Right cardiac atrium (tissue), 5 donors: ENCODE measurements around the gene TRIO. TPM values are rescaled to one million over a fixed set of nuclear protein-coding genes. Genes with fewer than 3 reads are reported as not detected.
A peak's percentile ranks its signal among the peaks of the same experiment; 100 is the strongest.

Experiments
- ATAC-seq, 2 donors: fragments of 200-7000 bp; cut with Tn5 transposase; one replicate each; pipeline versions ENCODE4 v1.8.0 to v1.9.1; 2020; ENCODE audit warnings: moderate library complexity in 2 of 2, mild to moderate bottlenecking in 1 of 2
- DNase-seq, 3 donors: peaks; one replicate each; pipeline ENCODE4 v3.0.0-alpha.2; 2020
- H3K27ac ChIP-seq: one replicate; pipeline ENCODE4 v1.5.1; 2013; ENCODE audit warnings: mild to moderate bottlenecking, low read length, control low read depth, moderate library complexity
- H3K27me3 ChIP-seq: one replicate; pipeline ENCODE4 v1.6.1; 2013; ENCODE audit not compliant: control insufficient read depth, insufficient read depth
- H3K4me1 ChIP-seq: one replicate; pipeline ENCODE4 v1.6.1; 2013; ENCODE audit warnings: low read length; ENCODE audit not compliant: control insufficient read depth, insufficient read depth
- H3K4me3 ChIP-seq: one replicate; pipeline ENCODE4 v1.5.1; 2013; ENCODE audit warnings: low read length, control low read depth
- H3K9me3 ChIP-seq: one replicate; pipeline ENCODE4 v1.6.1; 2013; ENCODE audit warnings: low read length; ENCODE audit not compliant: control insufficient read depth
- WGBS: extraction: QIAGEN DNeasy Blood & Tissue Kit; methylation state at CpG from one replicate; pipeline ENCODE4 v1.1.7; 2013; 5-methylcytosine and 5-hydroxymethylcytosine counted together
- intact Hi-C, 4 donors: fragments of 100-400 bp; cut with DNase I; formaldehyde crosslinking; loops; one replicate each; pipeline versions ENCODE4 v1.11.0 to v1.14.0; 2022 to 2023
- polyA plus RNA-seq: library from polyadenylated mRNA; stranded (reverse); fragments of 200-250 nt; gene quantifications from one replicate; pipeline ENCODE4 v1.2.3, GENCODE V29; 2013
- total RNA-seq, 4 donors: library from RNA; stranded (reverse); fragmentation: NEBNext Ultra II Directional; extraction: Animal tissue kit (Norgen Biotek cat#: 25700); gene quantifications; one replicate each; pipeline ENCODE4 v1.2.1, GENCODE V29; 2021
- donor health status: healthy with polysubstance abuse.
- donor health status: DM: no; HTN: yes; CAD: no.
- donor health status: DM: no; HTN: no; CAD: no.
- donor health status: DM: no; HTN: yes; CAD: no; lungs with severe emphysema.
- donor health status: DM: yes; HTN: yes; CAD: no.

The TRIO gene
- total and polyA plus RNA-seq, 5 donors, result 31.3 to 66.0 (median 54.1) TPM

- ATAC-seq, result no peak
- no peak for DNase-seq
- Histone ChIP-seq H3K27ac (no peak overlapping the region), H3K27me3 (no peaks in the 10 kb centered on the region), H3K4me1 (peaks cover 13% of the 10 kb centered on the region), H3K9me3 (no peaks in the 10 kb centered on the region), H3K4me3 (no peak overlapping the region)
- intact Hi-C loops, result no loop called here
- WGBS, result 55% methylated on average over 4 of the region's 4 CpGs
Measured at GRCh38 chr5:14210729-14211128, 67.6 kb downstream of the TRIO start.

- 84% methylated on average over 5 of the region's 5 CpGs for WGBS
- DNase-seq (no peak), ATAC-seq (no peak)
- intact Hi-C loops, result no loop called here
- Histone ChIP-seq H3K9me3 (no peaks in the 10 kb centered on the region), H3K4me3 (no peak overlapping the region), H3K4me1 (peaks cover 17% of the 10 kb centered on the region), H3K27me3 (no peaks in the 10 kb centered on the region), H3K27ac (no peak overlapping the region)
Measured at GRCh38 chr5:14211818-14212803, 69.0 kb downstream of the TRIO start.

- Histone ChIP-seq H3K4me1 (peaks cover 13% of the 10 kb centered on the region), H3K4me3 (no peak overlapping the region), H3K27ac (no peak overlapping the region), H3K27me3 (no peaks in the 10 kb centered on the region), H3K9me3 (no peaks in the 10 kb centered on the region)
- intact Hi-C loops, result no loop called here
- DNase-seq, result no peak
- ATAC-seq, result no peak
- 64% methylated on average over 4 of the region's 4 CpGs for WGBS
Measured at GRCh38 chr5:14212838-14213237, 69.7 kb downstream of the TRIO start.

GRCh38 chr5:14213253-14213652, 70.1 kb downstream of the TRIO start:
- peaks cover 13% of the 10 kb centered on the region for H3K4me1 ChIP-seq
- no peak for ATAC-seq
- intact Hi-C loops, result no loop called here

GRCh38 chr5:14213813-14214585, 70.9 kb downstream of the TRIO start:
- intact Hi-C loops, result no loop called here
- H3K27me3 ChIP-seq, result no peaks in the 10 kb centered on the region
- H3K27ac ChIP-seq, result no peak overlapping the region
- H3K4me1 ChIP-seq, result peaks cover 19% of the 10 kb centered on the region
- 86% methylated on average over 6 of the region's 6 CpGs for WGBS
- DNase-seq (no peak), ATAC-seq (no peak)
- no peak overlapping the region for H3K4me3 ChIP-seq
- no peaks in the 10 kb centered on the region for H3K9me3 ChIP-seq

More at GRCh38 chr5:14213253-14213652, 70.1 kb downstream of the TRIO start:
- WGBS, result 95% methylated on average over 1 of the region's 1 CpG
- Histone ChIP-seq H3K4me3 (no peak overlapping the region), H3K27ac (no peak overlapping the region), H3K27me3 (no peaks in the 10 kb centered on the region), H3K9me3 (no peaks in the 10 kb centered on the region)
- no peak for DNase-seq

- Histone ChIP-seq H3K27me3 (no peaks in the 10 kb centered on the region), H3K27ac (no peak overlapping the region), H3K4me3 (no peak overlapping the region), H3K9me3 (no peaks in the 10 kb centered on the region), H3K4me1 (peaks cover 27% of the 10 kb centered on the region)
- ATAC-seq (no peak), DNase-seq (no peak)
- intact Hi-C loops, result no loop called here
- WGBS, result 92% methylated on average over 6 of the region's 6 CpGs
Measured at GRCh38 chr5:14215901-14216300, 72.8 kb downstream of the TRIO start.

GRCh38 chr5:14216372-14216771, 73.2 kb downstream of the TRIO start:
- H3K4me1 ChIP-seq, result peaks cover 28% of the 10 kb centered on the region
- 97% methylated on average over 2 of the region's 2 CpGs for WGBS
- DNase-seq (no peak), ATAC-seq (no peak)
- intact Hi-C loops, result no loop called here
- H3K4me3 ChIP-seq, result no peak overlapping the region
- no peaks in the 10 kb centered on the region for H3K9me3 ChIP-seq
- H3K27me3 ChIP-seq, result no peaks in the 10 kb centered on the region
- H3K27ac ChIP-seq, result no peak overlapping the region

GRCh38 chr5:14216902-14217301, 73.8 kb downstream of the TRIO start:
- intact Hi-C loops, result no loop called here
- ATAC-seq (peak; percentile 15 to 19), DNase-seq (no peak)
- WGBS, result 80% methylated on average over 7 of the region's 7 CpGs
- Histone ChIP-seq H3K4me1 (peaks cover 33% of the 10 kb centered on the region), H3K9me3 (no peaks in the 10 kb centered on the region), H3K4me3 (no peak overlapping the region), H3K27ac (no peak overlapping the region), H3K27me3 (no peaks in the 10 kb centered on the region)

- Histone ChIP-seq H3K9me3 (no peaks in the 10 kb centered on the region), H3K4me3 (no peak overlapping the region), H3K27me3 (no peaks in the 10 kb centered on the region), H3K27ac (no peak overlapping the region), H3K4me1 (peaks cover 29% of the 10 kb centered on the region)
- ATAC-seq, result peak; percentile 40 to 69
- WGBS, result 67% methylated on average over 4 of the region's 4 CpGs
- DNase-seq, result peak in 1 of 3 donors; percentile 53
- intact Hi-C loops, result no loop called here
Measured at GRCh38 chr5:14217587-14217986, 74.4 kb downstream of the TRIO start.

GRCh38 chr5:14218011-14218410, 74.9 kb downstream of the TRIO start:
- Histone ChIP-seq H3K27me3 (no peaks in the 10 kb centered on the region), H3K27ac (no peak overlapping the region), H3K4me3 (no peak overlapping the region), H3K9me3 (no peaks in the 10 kb centered on the region), H3K4me1 (peaks cover 29% of the 10 kb centered on the region)
- DNase-seq, result no peak
- no peak for ATAC-seq
- intact Hi-C loops, result no loop called here
- WGBS, result 83% methylated on average over 3 of the region's 3 CpGs

GRCh38 chr5:14218480-14218879, 75.3 kb downstream of the TRIO start:
- no peaks in the 10 kb centered on the region for H3K9me3 ChIP-seq
- WGBS, result 89% methylated on average over 6 of the region's 6 CpGs
- H3K27me3 ChIP-seq, result no peaks in the 10 kb centered on the region
- peak overlapping the region; percentile 9 for H3K27ac ChIP-seq
- H3K4me3 ChIP-seq, result no peak overlapping the region
- H3K4me1 ChIP-seq, result peaks cover 32% of the 10 kb centered on the region
- intact Hi-C loops, result no loop called here
- DNase-seq, result no peak
- peak; percentile 12 to 29 for ATAC-seq
